ENCODE measurements around the gene NOL8. TPM values are rescaled to one million over a fixed set of nuclear protein-coding genes. Genes with fewer than 3 reads are reported as not detected.

The NOL8 gene
- total RNA-seq, 1 experiment from 2014 or later: 30.6 TPM

- CTCF ChIA-PET: no interaction called here
- intact Hi-C loops (cut with micrococcal nuclease; ENCODE audit: unreplicated experiment): no loop called here
- TF ChIP-seq SIN3A (IDR thresholded peaks at IDR 0.05; ENCODE audit: borderline replicate concordance, insufficient read depth, low read depth, low read length) (no peak), TCF7L2 (IDR thresholded peaks at IDR 0.05; ENCODE audit: low read depth, low read length) (no peak), POLR2AphosphoS5 (IDR thresholded peaks at IDR 0.05; ENCODE audit: low read depth, low read length) (no peak)
- TF ChIP-seq, protein P1, sequence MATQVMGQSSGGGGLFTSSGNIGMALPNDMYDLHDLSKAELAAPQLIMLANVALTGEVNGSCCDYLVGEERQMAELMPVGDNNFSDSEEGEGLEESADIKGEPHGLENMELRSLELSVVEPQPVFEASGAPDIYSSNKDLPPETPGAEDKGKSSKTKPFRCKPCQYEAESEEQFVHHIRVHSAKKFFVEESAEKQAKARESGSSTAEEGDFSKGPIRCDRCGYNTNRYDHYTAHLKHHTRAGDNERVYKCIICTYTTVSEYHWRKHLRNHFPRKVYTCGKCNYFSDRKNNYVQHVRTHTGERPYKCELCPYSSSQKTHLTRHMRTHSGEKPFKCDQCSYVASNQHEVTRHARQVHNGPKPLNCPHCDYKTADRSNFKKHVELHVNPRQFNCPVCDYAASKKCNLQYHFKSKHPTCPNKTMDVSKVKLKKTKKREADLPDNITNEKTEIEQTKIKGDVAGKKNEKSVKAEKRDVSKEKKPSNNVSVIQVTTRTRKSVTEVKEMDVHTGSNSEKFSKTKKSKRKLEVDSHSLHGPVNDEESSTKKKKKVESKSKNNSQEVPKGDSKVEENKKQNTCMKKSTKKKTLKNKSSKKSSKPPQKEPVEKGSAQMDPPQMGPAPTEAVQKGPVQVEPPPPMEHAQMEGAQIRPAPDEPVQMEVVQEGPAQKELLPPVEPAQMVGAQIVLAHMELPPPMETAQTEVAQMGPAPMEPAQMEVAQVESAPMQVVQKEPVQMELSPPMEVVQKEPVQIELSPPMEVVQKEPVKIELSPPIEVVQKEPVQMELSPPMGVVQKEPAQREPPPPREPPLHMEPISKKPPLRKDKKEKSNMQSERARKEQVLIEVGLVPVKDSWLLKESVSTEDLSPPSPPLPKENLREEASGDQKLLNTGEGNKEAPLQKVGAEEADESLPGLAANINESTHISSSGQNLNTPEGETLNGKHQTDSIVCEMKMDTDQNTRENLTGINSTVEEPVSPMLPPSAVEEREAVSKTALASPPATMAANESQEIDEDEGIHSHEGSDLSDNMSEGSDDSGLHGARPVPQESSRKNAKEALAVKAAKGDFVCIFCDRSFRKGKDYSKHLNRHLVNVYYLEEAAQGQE (IDR thresholded peaks at IDR 0.05; ENCODE audit: insufficient read depth in 1 of 2, low read depth in 2 of 2, low read length in 1 of 2): no peak
- TF ChIP-seq, protein P2, sequence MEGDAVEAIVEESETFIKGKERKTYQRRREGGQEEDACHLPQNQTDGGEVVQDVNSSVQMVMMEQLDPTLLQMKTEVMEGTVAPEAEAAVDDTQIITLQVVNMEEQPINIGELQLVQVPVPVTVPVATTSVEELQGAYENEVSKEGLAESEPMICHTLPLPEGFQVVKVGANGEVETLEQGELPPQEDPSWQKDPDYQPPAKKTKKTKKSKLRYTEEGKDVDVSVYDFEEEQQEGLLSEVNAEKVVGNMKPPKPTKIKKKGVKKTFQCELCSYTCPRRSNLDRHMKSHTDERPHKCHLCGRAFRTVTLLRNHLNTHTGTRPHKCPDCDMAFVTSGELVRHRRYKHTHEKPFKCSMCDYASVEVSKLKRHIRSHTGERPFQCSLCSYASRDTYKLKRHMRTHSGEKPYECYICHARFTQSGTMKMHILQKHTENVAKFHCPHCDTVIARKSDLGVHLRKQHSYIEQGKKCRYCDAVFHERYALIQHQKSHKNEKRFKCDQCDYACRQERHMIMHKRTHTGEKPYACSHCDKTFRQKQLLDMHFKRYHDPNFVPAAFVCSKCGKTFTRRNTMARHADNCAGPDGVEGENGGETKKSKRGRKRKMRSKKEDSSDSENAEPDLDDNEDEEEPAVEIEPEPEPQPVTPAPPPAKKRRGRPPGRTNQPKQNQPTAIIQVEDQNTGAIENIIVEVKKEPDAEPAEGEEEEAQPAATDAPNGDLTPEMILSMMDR (IDR thresholded peaks at IDR 0.05): no peak
- Histone ChIP-seq H3K4me3 (ENCODE audit: low read depth in 2 of 2, low read length in 2 of 2) (no peak overlapping the region), H3K4me1 (ENCODE audit: control insufficient read depth, insufficient read depth, low read length) (no peaks in the 10 kb centered on the region), H3K9me3 (ENCODE audit: control insufficient read depth, insufficient read depth, low read depth, low read length) (no peaks in the 10 kb centered on the region), H3K36me3 (ENCODE audit: control insufficient read depth, insufficient read depth, low read length) (peaks cover 55% of the 10 kb centered on the region), H3K27me3 (ENCODE audit: control insufficient read depth, insufficient read depth, low read length) (no peaks in the 10 kb centered on the region), H3K27ac (ENCODE audit: low read length) (no peak overlapping the region)
- in situ Hi-C loops (cut with HindIII; ENCODE audit: low pct_unique_long_range_greater_than_20kb, low sequenced_read_pairs): no loop called here
- POLR2A ChIA-PET: no interaction called here
- DNase-seq (ENCODE audit: low read depth, low spot score) (no peak), ATAC-seq (no peak)
- BruUV-seq (replicated peaks): no TSS peak
These were observed 45.8 kb downstream of the NOL8 start for GRCh38 chr9:92279302-92279701.

DNA sequence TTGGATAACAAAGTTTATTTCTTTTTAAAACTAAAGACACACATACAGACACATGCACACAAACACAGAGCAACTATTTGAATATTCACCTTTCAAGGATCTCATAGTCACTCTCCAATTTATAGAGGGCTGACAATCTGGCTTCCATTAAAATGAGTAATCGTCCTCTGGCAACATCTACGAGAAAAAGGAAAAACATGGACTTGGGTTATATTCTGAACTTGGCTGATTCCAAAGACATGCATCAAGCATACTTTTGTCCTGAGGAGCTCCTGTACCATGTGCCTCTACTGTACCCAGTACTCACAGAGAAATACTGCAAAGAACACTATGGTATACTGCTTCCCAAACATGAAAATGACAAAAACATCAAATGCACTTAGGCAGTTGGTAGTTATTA is 47.0 kb downstream of the NOL8 start:
- TF ChIP-seq, protein P1 (IDR thresholded peaks at IDR 0.05; ENCODE audit: insufficient read depth in 1 of 2, low read depth in 2 of 2, low read length in 1 of 2): no peak
- no peak for TF ChIP-seq TCF7L2 (IDR thresholded peaks at IDR 0.05; ENCODE audit: low read depth, low read length)
- TF ChIP-seq, protein P2 (IDR thresholded peaks at IDR 0.05): no peak
- no peak for TF ChIP-seq SIN3A (IDR thresholded peaks at IDR 0.05; ENCODE audit: borderline replicate concordance, insufficient read depth, low read depth, low read length)
- no peak for TF ChIP-seq POLR2AphosphoS5 (IDR thresholded peaks at IDR 0.05; ENCODE audit: low read depth, low read length)
- H3K27me3 ChIP-seq (ENCODE audit: control insufficient read depth, insufficient read depth, low read length): no peaks in the 10 kb centered on the region
- CTCF ChIA-PET: no interaction called here
- ATAC-seq (no peak), DNase-seq (ENCODE audit: low read depth, low spot score) (no peak)
- POLR2A ChIA-PET: interaction anchor here (0.6 kb wide), 1 partner anchor 12 kb away, joined by 4 read pairs; no protein-coding TSS in a partner anchor
- no peak overlapping the region for H3K27ac ChIP-seq (ENCODE audit: low read length)
- no peaks in the 10 kb centered on the region for H3K4me1 ChIP-seq (ENCODE audit: control insufficient read depth, insufficient read depth, low read length)
- H3K36me3 ChIP-seq (ENCODE audit: control insufficient read depth, insufficient read depth, low read length): peaks cover 57% of the 10 kb centered on the region
- no peaks in the 10 kb centered on the region for H3K9me3 ChIP-seq (ENCODE audit: control insufficient read depth, insufficient read depth, low read depth, low read length)
- intact Hi-C loops (cut with micrococcal nuclease; ENCODE audit: unreplicated experiment): no loop called here
- no peak overlapping the region for H3K4me3 ChIP-seq (ENCODE audit: low read depth in 2 of 2, low read length in 2 of 2)
- in situ Hi-C loops (cut with HindIII; ENCODE audit: low pct_unique_long_range_greater_than_20kb, low sequenced_read_pairs): no loop called here
- no TSS peak for BruUV-seq (replicated peaks)

All from Panc1 (cell line).